Gastroesophageal sphincter (tissue), 4 donors: Measurements from ENCODE around the gene GSG1L. TPM values are rescaled to one million over a fixed set of nuclear protein-coding genes. Genes with fewer than 3 reads are reported as not detected.

Source experiments
- ATAC-seq: fragments of 150-250 bp; one replicate; pipeline ENCODE4 v1.9.1; 2016; ENCODE audit warnings: mild to moderate bottlenecking, moderate library complexity
- H3K27ac ChIP-seq, 4 donors: fragments of 200-600 bp; sonication (generic) in 3 of 4; 1 replicate in 3 of 4; 2 replicates in 1 of 4; pipeline ENCODE4 v1.5.1; 2016 to 2019
- H3K27me3 ChIP-seq: fragments of 200-600 bp; sonication (generic); one replicate; pipeline ENCODE4 v1.5.1; 2019
- H3K36me3 ChIP-seq, 2 donors: fragments of 200-600 bp; sonication (generic); one replicate each; pipeline ENCODE4 v1.5.1; 2019; ENCODE audit warnings: control low read depth in 1 of 2
- H3K4me1 ChIP-seq, 3 donors: fragments of 200-600 bp; sonication (generic); 1 replicate in 2 of 3; 2 replicates in 1 of 3; pipeline ENCODE4 v1.5.1; 2016 to 2019; ENCODE audit warnings: control low read depth in 2 of 3
- H3K4me3 ChIP-seq, 2 donors: fragments of 200-600 bp; sonication (generic); one replicate each; pipeline ENCODE4 v1.5.1; 2019; ENCODE audit warnings: mild to moderate bottlenecking in 1 of 2, moderate library complexity in 1 of 2
- H3K9me3 ChIP-seq, 3 donors: fragments of 200-600 bp; sonication (generic); one replicate each; pipeline ENCODE4 v1.5.1; 2017 to 2019; ENCODE audit warnings: control low read depth in 2 of 3
- EP300 ChIP-seq: sonication (generic); formaldehyde crosslinking; IDR thresholded peaks from one replicate; pipeline ENCODE4 v1.6.1; 2017; ENCODE audit warnings: antibody characterized with exemption, mild to moderate bottlenecking
- POLR2A ChIP-seq, 2 donors: fragments of 450-650 bp; IDR thresholded peaks; one replicate each; pipeline ENCODE4 v1.6.1; 2017; ENCODE audit warnings: antibody characterized with exemption in 2 of 2, mild to moderate bottlenecking in 2 of 2, moderate library complexity in 1 of 2
- POLR2AphosphoS5 ChIP-seq: sonication (generic); formaldehyde crosslinking; IDR thresholded peaks from one replicate; pipeline ENCODE4 v1.6.1; 2017; ENCODE audit warnings: antibody characterized with exemption
- WGBS, 2 donors: methylation state at CpG; one replicate each; pipeline ENCODE4 v1.1.5; 2018; ENCODE audit warnings: low coverage in 1 of 2; 5-methylcytosine and 5-hydroxymethylcytosine counted together
- total RNA-seq, 4 donors: library from RNA; depleted of rRNA; stranded (reverse); fragments of >200 nt; gene quantifications; one replicate each; pipeline ENCODE4 v1.1.0, GENCODE V29; 2016
- TF ChIP-seq, protein P1 (sequence below), 4 experiments: fragments of 200-600 bp in 2 of 4; fragments of 450-650 bp in 2 of 4; sonication (generic) in 1 of 4; IDR thresholded peaks; one replicate each; pipeline ENCODE4 v1.5.1; 2017 to 2019; ENCODE audit warnings: antibody characterized with exemption in 4 of 4, mild to moderate bottlenecking in 2 of 4, moderate library complexity in 2 of 4

The GSG1L gene
- total RNA-seq, 4 donors from 2014 or later: 1.0 TPM; not detected in 3

DNA sequence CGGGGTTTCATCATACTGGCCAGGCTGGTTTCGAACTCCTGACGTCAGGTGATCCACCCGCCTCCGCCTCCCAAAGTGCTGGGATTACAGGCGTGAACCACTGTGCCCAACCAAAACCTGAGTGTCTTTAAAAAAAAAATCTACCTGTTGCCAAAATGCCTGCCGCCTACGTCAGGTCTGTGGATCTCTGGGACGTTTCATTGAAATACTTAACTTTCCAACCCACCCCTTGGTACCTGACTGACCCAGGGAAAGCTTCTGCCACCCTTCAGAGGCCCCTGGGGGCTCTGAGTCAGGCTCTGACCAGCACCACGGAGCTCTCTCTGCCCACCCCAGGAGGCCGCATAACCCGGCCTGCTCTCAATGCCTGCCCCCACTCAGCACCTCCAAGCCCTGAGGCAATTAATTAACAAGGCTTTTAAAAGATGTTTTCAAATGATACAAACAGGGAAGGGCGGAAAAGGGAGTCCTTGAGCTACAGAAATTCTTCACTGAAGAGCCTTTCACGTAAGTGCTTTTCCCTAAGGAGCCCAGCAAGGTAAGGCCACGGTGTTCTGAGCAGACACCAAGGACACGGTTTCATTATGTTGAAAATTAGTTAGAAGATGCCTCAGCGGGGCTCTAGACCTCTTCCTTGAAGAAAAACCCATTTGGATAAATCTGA is 29.3 kb upstream of the GSG1L start:
- 65 to 79% methylated on average over 5 to 13 of the region's 17 CpGs for WGBS, 2 donors

DNA sequence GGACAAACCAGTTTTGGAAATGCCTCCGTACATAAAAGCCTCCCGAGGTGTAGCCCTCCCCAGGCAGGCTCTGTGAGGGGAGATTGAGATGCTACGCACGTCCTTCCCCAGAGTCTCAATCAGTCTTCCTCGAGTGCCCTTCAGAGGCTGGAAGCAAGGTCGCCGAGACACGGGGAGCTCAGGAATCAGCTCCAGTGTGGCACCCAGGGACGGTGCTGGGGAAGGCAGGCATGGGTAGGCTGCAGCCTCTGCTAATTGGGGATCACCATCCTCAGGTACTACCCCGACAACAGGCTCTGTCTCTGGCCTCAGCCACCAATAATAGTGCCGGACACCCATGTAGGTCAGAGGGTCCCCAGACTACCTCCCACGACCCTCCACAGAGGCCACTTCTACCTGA is 28.1 kb upstream of the GSG1L start:
- TF ChIP-seq POLR2AphosphoS5: no peak
- TF ChIP-seq EP300: no peak
- no peak for TF ChIP-seq POLR2A (IDR thresholded peaks at IDR 0.05)
- TF ChIP-seq, protein P1, sequence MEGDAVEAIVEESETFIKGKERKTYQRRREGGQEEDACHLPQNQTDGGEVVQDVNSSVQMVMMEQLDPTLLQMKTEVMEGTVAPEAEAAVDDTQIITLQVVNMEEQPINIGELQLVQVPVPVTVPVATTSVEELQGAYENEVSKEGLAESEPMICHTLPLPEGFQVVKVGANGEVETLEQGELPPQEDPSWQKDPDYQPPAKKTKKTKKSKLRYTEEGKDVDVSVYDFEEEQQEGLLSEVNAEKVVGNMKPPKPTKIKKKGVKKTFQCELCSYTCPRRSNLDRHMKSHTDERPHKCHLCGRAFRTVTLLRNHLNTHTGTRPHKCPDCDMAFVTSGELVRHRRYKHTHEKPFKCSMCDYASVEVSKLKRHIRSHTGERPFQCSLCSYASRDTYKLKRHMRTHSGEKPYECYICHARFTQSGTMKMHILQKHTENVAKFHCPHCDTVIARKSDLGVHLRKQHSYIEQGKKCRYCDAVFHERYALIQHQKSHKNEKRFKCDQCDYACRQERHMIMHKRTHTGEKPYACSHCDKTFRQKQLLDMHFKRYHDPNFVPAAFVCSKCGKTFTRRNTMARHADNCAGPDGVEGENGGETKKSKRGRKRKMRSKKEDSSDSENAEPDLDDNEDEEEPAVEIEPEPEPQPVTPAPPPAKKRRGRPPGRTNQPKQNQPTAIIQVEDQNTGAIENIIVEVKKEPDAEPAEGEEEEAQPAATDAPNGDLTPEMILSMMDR (IDR thresholded peaks at IDR 0.05): no peak
- no peak for ATAC-seq
- Histone ChIP-seq H3K9me3 (no peaks in the 10 kb centered on the region), H3K27me3 (no peaks in the 10 kb centered on the region), H3K27ac (no peak overlapping the region), H3K36me3 (peaks cover 0 to 16% of the 10 kb centered on the region in 2 donors), H3K4me3 (no peak overlapping the region), H3K4me1 (no peaks in the 10 kb centered on the region)
- WGBS, 2 donors: 80% methylated on average over 1 of the region's 12 CpGs; no CpG with 5 or more reads in 1 of the 2 donors

More for the DNA sequence above, 29.3 kb upstream of the GSG1L start:
- no peaks in the 10 kb centered on the region for H3K27me3 ChIP-seq
- H3K4me1 ChIP-seq: no peaks in the 10 kb centered on the region
- TF ChIP-seq, protein P1 (IDR thresholded peaks at IDR 0.05): no peak
- TF ChIP-seq POLR2AphosphoS5 (no peak), POLR2A (IDR thresholded peaks at IDR 0.05) (no peak), EP300 (no peak)
- no peaks in the 10 kb centered on the region for H3K9me3 ChIP-seq
- ATAC-seq: no peak
- H3K4me3 ChIP-seq: no peak overlapping the region
- peaks cover 0 to 28% of the 10 kb centered on the region in 2 donors for H3K36me3 ChIP-seq
- no peak overlapping the region for H3K27ac ChIP-seq

DNA sequence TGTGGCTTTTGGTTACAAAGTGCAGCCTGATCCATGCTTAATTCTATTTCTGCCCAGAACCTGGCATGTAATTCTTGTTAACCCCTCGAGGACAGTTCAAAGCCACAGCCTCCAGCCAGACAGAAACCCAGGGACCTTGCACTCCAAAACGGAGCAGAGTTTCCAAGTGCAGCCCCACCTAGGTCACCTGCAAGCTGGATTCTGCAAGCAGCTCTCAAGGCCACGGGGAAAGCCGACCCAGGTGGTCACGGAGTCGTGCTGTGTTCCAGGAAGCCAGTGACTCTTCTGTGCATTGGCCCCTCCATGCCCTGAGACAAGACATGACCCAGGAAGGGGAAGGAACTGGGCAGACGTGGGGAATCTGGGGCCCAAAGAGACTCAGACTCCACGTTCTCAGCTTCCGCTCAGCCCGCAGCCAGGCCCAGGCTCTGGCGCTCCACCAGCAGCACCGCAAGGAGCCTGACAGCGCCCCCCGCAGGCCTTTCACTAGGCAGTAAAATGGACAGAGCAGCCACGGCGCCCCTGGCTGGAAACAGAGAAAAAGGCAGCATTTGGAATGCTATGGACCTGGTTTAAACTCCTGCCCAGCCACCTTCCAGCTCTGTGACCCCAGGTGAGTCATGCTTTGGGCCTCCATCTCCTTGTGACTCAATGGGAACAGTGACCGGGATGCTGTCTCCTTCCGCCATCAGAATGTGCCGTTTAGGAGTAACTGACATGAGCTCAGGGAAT is 27.3 kb upstream of the GSG1L start:
- WGBS, 2 donors: 70% methylated on average over 2 of the region's 19 CpGs; no CpG with 5 or more reads in 1 of the 2 donors
- no peak overlapping the region for H3K4me3 ChIP-seq
- no peak for ATAC-seq

DNA sequence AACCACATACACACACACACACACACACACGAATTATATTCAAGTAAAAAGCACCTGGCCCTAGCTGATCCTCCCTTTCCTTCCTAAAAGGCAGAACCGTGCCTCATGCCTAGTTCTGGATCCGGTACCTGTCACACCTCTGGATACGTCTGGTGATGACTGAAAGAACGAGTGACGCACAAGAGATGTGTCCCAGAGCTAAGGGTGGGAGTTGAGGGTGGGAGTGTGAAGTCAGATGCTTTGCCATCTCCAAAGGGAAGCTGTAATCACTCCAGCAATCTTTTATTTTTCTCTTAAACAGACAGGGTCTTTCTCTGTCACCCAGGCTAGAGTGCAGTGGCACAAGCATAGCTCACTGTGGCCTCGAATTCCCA is 26.5 kb upstream of the GSG1L start:
- WGBS, 2 donors: 50 to 91% methylated on average over 3 to 5 of the region's 7 CpGs
- H3K27ac ChIP-seq: no peak overlapping the region
- no peak overlapping the region for H3K4me3 ChIP-seq
- no peaks in the 10 kb centered on the region for H3K4me1 ChIP-seq
- H3K36me3 ChIP-seq: peaks cover 0 to 4% of the 10 kb centered on the region in 2 donors
- H3K27me3 ChIP-seq: no peaks in the 10 kb centered on the region
- TF ChIP-seq POLR2A (IDR thresholded peaks at IDR 0.05) (no peak), POLR2AphosphoS5 (no peak), EP300 (no peak)
- TF ChIP-seq, protein P1 (IDR thresholded peaks at IDR 0.05): no peak
- no peaks in the 10 kb centered on the region for H3K9me3 ChIP-seq
- no peak for ATAC-seq

More for the DNA sequence above, 27.3 kb upstream of the GSG1L start:
- Histone ChIP-seq H3K27me3 (no peaks in the 10 kb centered on the region), H3K4me1 (no peaks in the 10 kb centered on the region), H3K27ac (no peak overlapping the region), H3K9me3 (no peaks in the 10 kb centered on the region), H3K36me3 (peaks cover 0 to 7% of the 10 kb centered on the region in 2 donors)
- TF ChIP-seq POLR2AphosphoS5 (no peak), POLR2A (IDR thresholded peaks at IDR 0.05) (no peak), EP300 (no peak)
- TF ChIP-seq, protein P1 (IDR thresholded peaks at IDR 0.05): no peak
